ENCODE measurements around the gene PKIB. TPM values are rescaled to one million over a fixed set of nuclear protein-coding genes. Genes with fewer than 3 reads are reported as not detected.

PKIB gene
- total and polyA plus RNA-seq, 4 donors, result 2.5 to 5.1 (median 3.0) TPM

DNA sequence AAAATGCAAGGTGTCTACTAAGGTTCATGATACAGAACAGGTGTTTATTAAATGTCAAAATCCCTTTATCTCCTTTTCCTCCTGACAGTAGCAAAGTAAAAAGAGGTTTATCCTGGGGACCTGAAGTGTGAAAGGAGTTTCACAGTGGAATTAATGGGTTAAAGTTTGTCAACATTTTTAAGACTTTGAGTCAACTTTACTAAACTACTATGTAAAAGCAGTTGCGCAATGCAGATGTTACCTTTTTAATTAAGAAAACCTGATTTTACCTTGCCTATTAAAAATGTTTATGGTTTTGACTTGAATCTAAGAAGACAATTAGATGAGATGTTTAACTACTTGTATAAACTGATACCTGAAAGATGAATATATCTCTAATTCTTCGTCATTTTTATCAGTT is 14.6 kb downstream of the PKIB start:
- Histone ChIP-seq H3K9ac (ENCODE audit: low read depth in 1 of 2, low read length in 2 of 2) (no peak overlapping the region), H3K27me3 (ENCODE audit: control insufficient read depth in 4 of 4, insufficient read depth in 4 of 4, low read length in 3 of 4) (no peaks in the 10 kb centered on the region), H3K27ac (ENCODE audit: low read depth in 1 of 2, low read length in 2 of 2) (no peak overlapping the region), H3K4me3 (ENCODE audit: low read depth in 1 of 3, low read length in 3 of 3) (no peak overlapping the region), H3K36me3 (ENCODE audit: control insufficient read depth in 4 of 4, insufficient read depth in 3 of 4, low read depth in 1 of 4, low read length in 3 of 4) (no peaks in the 10 kb centered on the region), H3K4me1 (ENCODE audit: control insufficient read depth in 4 of 4, insufficient read depth in 4 of 4, low read length in 3 of 4) (no peaks in the 10 kb centered on the region), H3K9me3 (ENCODE audit: control insufficient read depth in 4 of 4, low read length in 3 of 4) (no peaks in the 10 kb centered on the region)
- 90% methylated on average over 2 of the region's 2 CpGs for WGBS
- DNase-seq (ENCODE audit: low spot score), result no peak
- no peak for TF ChIP-seq FOXA1 (IDR thresholded peaks at IDR 0.05)
- no peak for TF ChIP-seq SP1 (IDR thresholded peaks at IDR 0.05)
- TF ChIP-seq, protein P1, sequence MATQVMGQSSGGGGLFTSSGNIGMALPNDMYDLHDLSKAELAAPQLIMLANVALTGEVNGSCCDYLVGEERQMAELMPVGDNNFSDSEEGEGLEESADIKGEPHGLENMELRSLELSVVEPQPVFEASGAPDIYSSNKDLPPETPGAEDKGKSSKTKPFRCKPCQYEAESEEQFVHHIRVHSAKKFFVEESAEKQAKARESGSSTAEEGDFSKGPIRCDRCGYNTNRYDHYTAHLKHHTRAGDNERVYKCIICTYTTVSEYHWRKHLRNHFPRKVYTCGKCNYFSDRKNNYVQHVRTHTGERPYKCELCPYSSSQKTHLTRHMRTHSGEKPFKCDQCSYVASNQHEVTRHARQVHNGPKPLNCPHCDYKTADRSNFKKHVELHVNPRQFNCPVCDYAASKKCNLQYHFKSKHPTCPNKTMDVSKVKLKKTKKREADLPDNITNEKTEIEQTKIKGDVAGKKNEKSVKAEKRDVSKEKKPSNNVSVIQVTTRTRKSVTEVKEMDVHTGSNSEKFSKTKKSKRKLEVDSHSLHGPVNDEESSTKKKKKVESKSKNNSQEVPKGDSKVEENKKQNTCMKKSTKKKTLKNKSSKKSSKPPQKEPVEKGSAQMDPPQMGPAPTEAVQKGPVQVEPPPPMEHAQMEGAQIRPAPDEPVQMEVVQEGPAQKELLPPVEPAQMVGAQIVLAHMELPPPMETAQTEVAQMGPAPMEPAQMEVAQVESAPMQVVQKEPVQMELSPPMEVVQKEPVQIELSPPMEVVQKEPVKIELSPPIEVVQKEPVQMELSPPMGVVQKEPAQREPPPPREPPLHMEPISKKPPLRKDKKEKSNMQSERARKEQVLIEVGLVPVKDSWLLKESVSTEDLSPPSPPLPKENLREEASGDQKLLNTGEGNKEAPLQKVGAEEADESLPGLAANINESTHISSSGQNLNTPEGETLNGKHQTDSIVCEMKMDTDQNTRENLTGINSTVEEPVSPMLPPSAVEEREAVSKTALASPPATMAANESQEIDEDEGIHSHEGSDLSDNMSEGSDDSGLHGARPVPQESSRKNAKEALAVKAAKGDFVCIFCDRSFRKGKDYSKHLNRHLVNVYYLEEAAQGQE (IDR thresholded peaks at IDR 0.05), result no peak
- TF ChIP-seq YY1 (IDR thresholded peaks at IDR 0.05), result no peak
- TF ChIP-seq RAD21 (IDR thresholded peaks at IDR 0.05), result no peak
- TF ChIP-seq NR2F2 (IDR thresholded peaks at IDR 0.05), result no peak

DNA sequence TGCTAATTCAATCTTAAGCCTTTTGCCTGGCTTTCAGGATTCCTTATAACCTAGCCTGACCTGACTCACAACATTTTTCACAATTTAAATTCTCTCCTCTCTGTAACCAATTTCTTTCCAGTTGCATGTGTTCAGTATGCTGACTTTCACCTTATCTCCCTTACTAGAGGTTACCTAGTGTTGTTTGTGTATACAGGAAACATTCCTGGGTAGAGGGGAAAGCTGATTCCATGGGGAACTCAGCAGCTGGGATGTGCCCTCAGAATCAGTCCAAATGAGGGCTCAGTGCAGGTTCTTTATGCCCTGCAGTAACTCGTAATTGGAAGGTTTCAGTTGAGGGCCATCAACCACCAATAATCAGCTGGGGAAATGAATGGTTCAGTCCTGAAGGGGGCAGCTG is 18.5 kb downstream of the PKIB start:
- Histone ChIP-seq H3K27ac (ENCODE audit: low read depth in 1 of 2, low read length in 2 of 2) (no peak overlapping the region), H3K27me3 (ENCODE audit: control insufficient read depth in 4 of 4, insufficient read depth in 4 of 4, low read length in 3 of 4) (no peaks in the 10 kb centered on the region), H3K9me3 (ENCODE audit: control insufficient read depth in 4 of 4, low read length in 3 of 4) (no peaks in the 10 kb centered on the region), H3K4me3 (ENCODE audit: low read depth in 1 of 3, low read length in 3 of 3) (no peak overlapping the region), H3K4me1 (ENCODE audit: control insufficient read depth in 4 of 4, insufficient read depth in 4 of 4, low read length in 3 of 4) (no peaks in the 10 kb centered on the region), H3K9ac (ENCODE audit: low read depth in 1 of 2, low read length in 2 of 2) (no peak overlapping the region), H3K36me3 (ENCODE audit: control insufficient read depth in 4 of 4, insufficient read depth in 3 of 4, low read depth in 1 of 4, low read length in 3 of 4) (no peaks in the 10 kb centered on the region)
- TF ChIP-seq HNF4A (conservative IDR thresholded peaks at IDR 0.05) (no peak), EGR1 (IDR thresholded peaks at IDR 0.05; ENCODE audit: low read depth in 2 of 2) (no peak)
- no peak for DNase-seq (ENCODE audit: low spot score)
- 95% methylated on average over 1 of the region's 1 CpG for WGBS

DNA sequence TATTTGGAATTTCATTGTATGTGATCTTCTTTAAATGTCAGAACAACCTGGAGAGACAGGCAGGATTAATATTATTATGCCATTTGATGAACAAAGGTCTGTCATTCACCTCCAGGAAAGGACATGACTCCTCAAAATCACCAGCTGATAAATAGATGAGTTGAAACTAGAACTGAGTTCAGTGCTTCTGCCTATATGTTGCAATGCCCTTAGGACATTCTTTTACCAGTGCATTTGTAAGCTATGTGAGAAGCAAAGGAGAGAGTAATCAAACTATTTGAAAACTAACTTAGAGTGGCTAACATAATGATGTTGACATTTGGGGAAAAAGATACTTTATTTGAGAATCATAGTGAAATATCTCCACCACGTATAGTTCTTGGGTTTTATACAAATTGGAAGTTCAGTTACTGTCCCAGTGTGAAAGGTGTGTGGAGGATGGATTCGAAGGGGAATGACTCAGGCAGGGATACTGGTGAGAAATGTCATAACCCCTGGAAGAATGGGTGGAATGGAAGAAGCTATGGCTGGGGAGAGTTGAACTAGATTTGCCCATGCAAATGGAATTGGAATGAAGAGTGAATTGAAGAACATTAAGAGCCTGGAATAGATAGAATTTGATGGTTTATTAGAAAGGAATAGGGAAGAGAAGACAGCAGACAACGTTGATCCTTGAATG is 21.5 kb downstream of the PKIB start:
- no peak overlapping the region for H3K9ac ChIP-seq (ENCODE audit: low read depth in 1 of 2, low read length in 2 of 2)
- H3K36me3 ChIP-seq (ENCODE audit: control insufficient read depth in 4 of 4, insufficient read depth in 3 of 4, low read depth in 1 of 4, low read length in 3 of 4), result no peaks in the 10 kb centered on the region
- H3K27me3 ChIP-seq (ENCODE audit: control insufficient read depth in 4 of 4, insufficient read depth in 4 of 4, low read length in 3 of 4), result no peaks in the 10 kb centered on the region
- TF ChIP-seq RAD21 (IDR thresholded peaks at IDR 0.05) (no peak), FOXA2 (IDR thresholded peaks at IDR 0.05) (no peak), HNF4A (conservative IDR thresholded peaks at IDR 0.05) (no peak), SP1 (IDR thresholded peaks at IDR 0.05) (no peak)
- no peaks in the 10 kb centered on the region for H3K4me1 ChIP-seq (ENCODE audit: control insufficient read depth in 4 of 4, insufficient read depth in 4 of 4, low read length in 3 of 4)
- H3K27ac ChIP-seq (ENCODE audit: low read depth in 1 of 2, low read length in 2 of 2), result no peak overlapping the region
- 68% methylated on average over 3 of the region's 3 CpGs for WGBS
- H3K9me3 ChIP-seq (ENCODE audit: control insufficient read depth in 4 of 4, low read length in 3 of 4), result no peaks in the 10 kb centered on the region
- DNase-seq (ENCODE audit: low spot score), result no peak
- no peak overlapping the region for H3K4me3 ChIP-seq (ENCODE audit: low read depth in 1 of 3, low read length in 3 of 3)

DNA sequence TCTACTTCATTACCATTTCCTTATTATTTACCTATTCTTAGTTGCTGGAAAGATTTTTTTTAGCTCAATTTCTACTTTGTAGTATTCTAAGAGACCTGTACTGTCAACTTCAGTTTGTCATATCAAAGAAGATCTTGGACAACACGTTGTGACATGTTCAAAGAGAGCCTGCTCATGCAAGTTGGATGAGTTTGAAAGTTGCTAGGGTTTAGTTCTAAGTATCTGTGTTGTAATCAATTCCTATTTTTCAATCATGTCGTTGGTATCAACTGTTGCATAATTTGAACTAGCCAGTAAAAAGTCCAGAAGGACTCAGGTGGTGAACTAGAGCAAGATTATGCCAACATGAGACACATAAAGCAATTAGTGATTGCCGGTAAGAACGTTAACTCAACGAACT is 30.2 kb downstream of the PKIB start:
- Histone ChIP-seq H3K36me3 (ENCODE audit: control insufficient read depth in 4 of 4, insufficient read depth in 3 of 4, low read depth in 1 of 4, low read length in 3 of 4) (no peaks in the 10 kb centered on the region), H3K4me1 (ENCODE audit: control insufficient read depth in 4 of 4, insufficient read depth in 4 of 4, low read length in 3 of 4) (no peaks in the 10 kb centered on the region), H3K9me3 (ENCODE audit: control insufficient read depth in 4 of 4, low read length in 3 of 4) (no peaks in the 10 kb centered on the region), H3K27ac (ENCODE audit: low read depth in 1 of 2, low read length in 2 of 2) (no peak overlapping the region), H3K9ac (ENCODE audit: low read depth in 1 of 2, low read length in 2 of 2) (no peak overlapping the region), H3K27me3 (ENCODE audit: control insufficient read depth in 4 of 4, insufficient read depth in 4 of 4, low read length in 3 of 4) (no peaks in the 10 kb centered on the region), H3K4me3 (ENCODE audit: low read depth in 1 of 3, low read length in 3 of 3) (no peak overlapping the region)
- 73% methylated on average over 5 of the region's 5 CpGs for WGBS
- no peak for DNase-seq (ENCODE audit: low spot score)
- TF ChIP-seq EGR1 (IDR thresholded peaks at IDR 0.05; ENCODE audit: low read depth in 2 of 2) (no peak), HNF4A (conservative IDR thresholded peaks at IDR 0.05) (no peak), RXRA (IDR thresholded peaks at IDR 0.05) (no peak), SP1 (IDR thresholded peaks at IDR 0.05) (no peak), RAD21 (IDR thresholded peaks at IDR 0.05) (no peak), HNF4G (IDR thresholded peaks at IDR 0.05) (no peak), FOXA2 (IDR thresholded peaks at IDR 0.05) (no peak), FOXA1 (IDR thresholded peaks at IDR 0.05) (no peak), TAF1 (conservative IDR thresholded peaks at IDR 0.05) (no peak), JUND (IDR thresholded peaks at IDR 0.05) (no peak)
- TF ChIP-seq, protein P2, sequence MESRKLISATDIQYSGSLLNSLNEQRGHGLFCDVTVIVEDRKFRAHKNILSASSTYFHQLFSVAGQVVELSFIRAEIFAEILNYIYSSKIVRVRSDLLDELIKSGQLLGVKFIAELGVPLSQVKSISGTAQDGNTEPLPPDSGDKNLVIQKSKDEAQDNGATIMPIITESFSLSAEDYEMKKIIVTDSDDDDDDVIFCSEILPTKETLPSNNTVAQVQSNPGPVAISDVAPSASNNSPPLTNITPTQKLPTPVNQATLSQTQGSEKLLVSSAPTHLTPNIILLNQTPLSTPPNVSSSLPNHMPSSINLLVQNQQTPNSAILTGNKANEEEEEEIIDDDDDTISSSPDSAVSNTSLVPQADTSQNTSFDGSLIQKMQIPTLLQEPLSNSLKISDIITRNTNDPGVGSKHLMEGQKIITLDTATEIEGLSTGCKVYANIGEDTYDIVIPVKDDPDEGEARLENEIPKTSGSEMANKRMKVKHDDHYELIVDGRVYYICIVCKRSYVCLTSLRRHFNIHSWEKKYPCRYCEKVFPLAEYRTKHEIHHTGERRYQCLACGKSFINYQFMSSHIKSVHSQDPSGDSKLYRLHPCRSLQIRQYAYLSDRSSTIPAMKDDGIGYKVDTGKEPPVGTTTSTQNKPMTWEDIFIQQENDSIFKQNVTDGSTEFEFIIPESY (IDR thresholded peaks at IDR 0.05), result no peak
- TF ChIP-seq, protein P3, sequence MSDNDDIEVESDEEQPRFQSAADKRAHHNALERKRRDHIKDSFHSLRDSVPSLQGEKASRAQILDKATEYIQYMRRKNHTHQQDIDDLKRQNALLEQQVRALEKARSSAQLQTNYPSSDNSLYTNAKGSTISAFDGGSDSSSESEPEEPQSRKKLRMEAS (IDR thresholded peaks at IDR 0.05), result no peak
- TF ChIP-seq, protein P4, sequence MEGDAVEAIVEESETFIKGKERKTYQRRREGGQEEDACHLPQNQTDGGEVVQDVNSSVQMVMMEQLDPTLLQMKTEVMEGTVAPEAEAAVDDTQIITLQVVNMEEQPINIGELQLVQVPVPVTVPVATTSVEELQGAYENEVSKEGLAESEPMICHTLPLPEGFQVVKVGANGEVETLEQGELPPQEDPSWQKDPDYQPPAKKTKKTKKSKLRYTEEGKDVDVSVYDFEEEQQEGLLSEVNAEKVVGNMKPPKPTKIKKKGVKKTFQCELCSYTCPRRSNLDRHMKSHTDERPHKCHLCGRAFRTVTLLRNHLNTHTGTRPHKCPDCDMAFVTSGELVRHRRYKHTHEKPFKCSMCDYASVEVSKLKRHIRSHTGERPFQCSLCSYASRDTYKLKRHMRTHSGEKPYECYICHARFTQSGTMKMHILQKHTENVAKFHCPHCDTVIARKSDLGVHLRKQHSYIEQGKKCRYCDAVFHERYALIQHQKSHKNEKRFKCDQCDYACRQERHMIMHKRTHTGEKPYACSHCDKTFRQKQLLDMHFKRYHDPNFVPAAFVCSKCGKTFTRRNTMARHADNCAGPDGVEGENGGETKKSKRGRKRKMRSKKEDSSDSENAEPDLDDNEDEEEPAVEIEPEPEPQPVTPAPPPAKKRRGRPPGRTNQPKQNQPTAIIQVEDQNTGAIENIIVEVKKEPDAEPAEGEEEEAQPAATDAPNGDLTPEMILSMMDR (IDR thresholded peaks at IDR 0.05; ENCODE audit: low read depth, low read length, missing input control), result no peak
